ENCODE measurements around the gene SCFD2.

The SCFD2 gene

GRCh38 chr4:52850406-52851124, 515.3 kb downstream of the SCFD2 start:
- TF ChIP-seq SIN3A (IDR thresholded peaks at IDR 0.05; ENCODE audit: borderline replicate concordance, insufficient read depth, low read length) (no peak), TAF1 (IDR thresholded peaks at IDR 0.05; ENCODE audit: borderline replicate concordance, insufficient read depth, low read length) (no peak)

- no peak for TF ChIP-seq FOXP2 (optimal IDR thresholded peaks at IDR 0.05; ENCODE audit: borderline replicate concordance, extremely low read depth, extremely low read length, insufficient read depth)
- no peak for TF ChIP-seq TAF1 (IDR thresholded peaks at IDR 0.05; ENCODE audit: borderline replicate concordance, insufficient read depth, low read length)
- TF ChIP-seq REST (IDR thresholded peaks at IDR 0.05; ENCODE audit: insufficient read depth in 1 of 2, low read depth in 2 of 2, low read length in 2 of 2): no peak
- no peak for TF ChIP-seq SIN3A (IDR thresholded peaks at IDR 0.05; ENCODE audit: borderline replicate concordance, insufficient read depth, low read length)
- no peak for TF ChIP-seq POLR2AphosphoS5 (IDR thresholded peaks at IDR 0.05; ENCODE audit: low read depth, low read length)
Measured at GRCh38 chr4:52848254-52848653, 517.6 kb downstream of the SCFD2 start.

GRCh38 chr4:52846502-52846901, 519.4 kb downstream of the SCFD2 start:
- TF ChIP-seq POLR2AphosphoS5 (IDR thresholded peaks at IDR 0.05; ENCODE audit: low read depth, low read length) (no peak), SIN3A (IDR thresholded peaks at IDR 0.05; ENCODE audit: borderline replicate concordance, insufficient read depth, low read length) (no peak), TAF1 (IDR thresholded peaks at IDR 0.05; ENCODE audit: borderline replicate concordance, insufficient read depth, low read length) (no peak), FOXP2 (optimal IDR thresholded peaks at IDR 0.05; ENCODE audit: borderline replicate concordance, extremely low read depth, extremely low read length, insufficient read depth) (no peak), REST (IDR thresholded peaks at IDR 0.05; ENCODE audit: insufficient read depth in 1 of 2, low read depth in 2 of 2, low read length in 2 of 2) (no peak)

- no peak for TF ChIP-seq FOXP2 (optimal IDR thresholded peaks at IDR 0.05; ENCODE audit: borderline replicate concordance, extremely low read depth, extremely low read length, insufficient read depth)
Measured at GRCh38 chr4:52844596-52844995, 521.3 kb downstream of the SCFD2 start.

GRCh38 chr4:52843958-52844357, 521.9 kb downstream of the SCFD2 start:
- TF ChIP-seq POLR2AphosphoS5 (IDR thresholded peaks at IDR 0.05; ENCODE audit: low read depth, low read length) (no peak), SIN3A (IDR thresholded peaks at IDR 0.05; ENCODE audit: borderline replicate concordance, insufficient read depth, low read length) (no peak), REST (IDR thresholded peaks at IDR 0.05; ENCODE audit: insufficient read depth in 1 of 2, low read depth in 2 of 2, low read length in 2 of 2) (no peak), TAF1 (IDR thresholded peaks at IDR 0.05; ENCODE audit: borderline replicate concordance, insufficient read depth, low read length) (no peak), FOXP2 (optimal IDR thresholded peaks at IDR 0.05; ENCODE audit: borderline replicate concordance, extremely low read depth, extremely low read length, insufficient read depth) (no peak)

- TF ChIP-seq TAF1 (IDR thresholded peaks at IDR 0.05; ENCODE audit: borderline replicate concordance, insufficient read depth, low read length) (no peak), FOXP2 (optimal IDR thresholded peaks at IDR 0.05; ENCODE audit: borderline replicate concordance, extremely low read depth, extremely low read length, insufficient read depth) (no peak), REST (IDR thresholded peaks at IDR 0.05; ENCODE audit: insufficient read depth in 1 of 2, low read depth in 2 of 2, low read length in 2 of 2) (no peak), SIN3A (IDR thresholded peaks at IDR 0.05; ENCODE audit: borderline replicate concordance, insufficient read depth, low read length) (no peak), POLR2AphosphoS5 (IDR thresholded peaks at IDR 0.05; ENCODE audit: low read depth, low read length) (no peak)
Measured at GRCh38 chr4:52843351-52843750, 522.5 kb downstream of the SCFD2 start.

All from PFSK-1 (cell line).